GM06990 (cell line): Measurements from ENCODE around the gene PTPRC.

Source experiments
- DNase-seq: peaks from one replicate; pipeline ENCODE4 v3.0.0-alpha.2; 2011; ENCODE audit not compliant: insufficient read length; ENCODE audit errors: extremely low read depth
- H3K27me3 ChIP-seq: replicated peaks from 2 replicates; pipeline ENCODE4 v1.6.0; 2011; ENCODE audit warnings: low read length; ENCODE audit not compliant: control insufficient read depth, insufficient read depth
- H3K36me3 ChIP-seq: 2 replicates; pipeline ENCODE4 v1.5.1; 2011; ENCODE audit warnings: low read length; ENCODE audit not compliant: control insufficient read depth, insufficient read depth
- H3K4me3 ChIP-seq: replicated peaks from 2 replicates; pipeline ENCODE4 v1.5.1; 2011; ENCODE audit warnings: low read depth, mild to moderate bottlenecking, control low read depth, low read length
- TF ChIP-seq, protein P1 (sequence below): IDR thresholded peaks from 2 replicates; pipeline ENCODE4 v1.5.1; 2011; ENCODE audit warnings: low read length, control low read depth, mild to moderate bottlenecking, inconsistent platforms; ENCODE audit not compliant: insufficient read depth, poor library complexity, severe bottlenecking

The PTPRC gene, protein sequence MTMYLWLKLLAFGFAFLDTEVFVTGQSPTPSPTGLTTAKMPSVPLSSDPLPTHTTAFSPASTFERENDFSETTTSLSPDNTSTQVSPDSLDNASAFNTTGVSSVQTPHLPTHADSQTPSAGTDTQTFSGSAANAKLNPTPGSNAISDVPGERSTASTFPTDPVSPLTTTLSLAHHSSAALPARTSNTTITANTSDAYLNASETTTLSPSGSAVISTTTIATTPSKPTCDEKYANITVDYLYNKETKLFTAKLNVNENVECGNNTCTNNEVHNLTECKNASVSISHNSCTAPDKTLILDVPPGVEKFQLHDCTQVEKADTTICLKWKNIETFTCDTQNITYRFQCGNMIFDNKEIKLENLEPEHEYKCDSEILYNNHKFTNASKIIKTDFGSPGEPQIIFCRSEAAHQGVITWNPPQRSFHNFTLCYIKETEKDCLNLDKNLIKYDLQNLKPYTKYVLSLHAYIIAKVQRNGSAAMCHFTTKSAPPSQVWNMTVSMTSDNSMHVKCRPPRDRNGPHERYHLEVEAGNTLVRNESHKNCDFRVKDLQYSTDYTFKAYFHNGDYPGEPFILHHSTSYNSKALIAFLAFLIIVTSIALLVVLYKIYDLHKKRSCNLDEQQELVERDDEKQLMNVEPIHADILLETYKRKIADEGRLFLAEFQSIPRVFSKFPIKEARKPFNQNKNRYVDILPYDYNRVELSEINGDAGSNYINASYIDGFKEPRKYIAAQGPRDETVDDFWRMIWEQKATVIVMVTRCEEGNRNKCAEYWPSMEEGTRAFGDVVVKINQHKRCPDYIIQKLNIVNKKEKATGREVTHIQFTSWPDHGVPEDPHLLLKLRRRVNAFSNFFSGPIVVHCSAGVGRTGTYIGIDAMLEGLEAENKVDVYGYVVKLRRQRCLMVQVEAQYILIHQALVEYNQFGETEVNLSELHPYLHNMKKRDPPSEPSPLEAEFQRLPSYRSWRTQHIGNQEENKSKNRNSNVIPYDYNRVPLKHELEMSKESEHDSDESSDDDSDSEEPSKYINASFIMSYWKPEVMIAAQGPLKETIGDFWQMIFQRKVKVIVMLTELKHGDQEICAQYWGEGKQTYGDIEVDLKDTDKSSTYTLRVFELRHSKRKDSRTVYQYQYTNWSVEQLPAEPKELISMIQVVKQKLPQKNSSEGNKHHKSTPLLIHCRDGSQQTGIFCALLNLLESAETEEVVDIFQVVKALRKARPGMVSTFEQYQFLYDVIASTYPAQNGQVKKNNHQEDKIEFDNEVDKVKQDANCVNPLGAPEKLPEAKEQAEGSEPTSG (N-terminal part only)

DNA sequence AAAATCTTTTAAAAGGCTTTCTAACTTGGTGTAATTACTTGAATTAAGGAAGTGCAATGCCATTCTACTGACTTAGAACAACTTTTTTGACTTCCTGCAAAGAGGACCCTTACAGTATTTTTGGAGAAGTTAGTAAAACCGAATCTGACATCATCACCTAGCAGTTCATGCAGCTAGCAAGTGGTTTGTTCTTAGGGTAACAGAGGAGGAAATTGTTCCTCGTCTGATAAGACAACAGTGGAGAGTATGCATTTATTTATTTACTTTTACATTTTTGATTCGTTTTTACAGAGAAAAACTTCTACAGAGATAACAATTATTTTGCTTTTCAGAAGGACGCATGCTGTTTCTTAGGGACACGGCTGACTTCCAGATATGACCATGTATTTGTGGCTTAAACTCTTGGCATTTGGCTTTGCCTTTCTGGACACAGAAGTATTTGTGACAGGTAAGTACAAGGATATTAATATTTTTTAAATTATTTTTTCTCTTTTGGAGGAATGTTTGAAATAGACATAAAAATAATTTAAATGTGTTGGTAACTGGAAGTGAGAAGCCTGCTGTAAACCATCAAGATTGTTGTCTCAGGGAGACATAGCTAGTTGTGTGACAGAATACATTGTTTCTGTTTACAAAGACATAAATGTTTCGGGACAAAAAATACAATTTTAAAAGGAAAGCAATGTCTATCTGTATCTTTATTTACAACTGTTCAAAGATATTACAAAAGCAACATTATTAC lies at the start of gene PTPRC:
Gene PTPRC, plus strand, starts transcription at position 147 of the 742 bp plus-strand sequence. Its CDS starts 229 bp downstream, at position 376.
- Histone ChIP-seq H3K36me3 (no peaks in the 10 kb centered on the region), H3K27me3 (no peaks in the 10 kb centered on the region), H3K4me3 (peak within 1 kb of the TSS; percentile 80)
- peak; percentile 71 for DNase-seq
- TF ChIP-seq, protein P1, sequence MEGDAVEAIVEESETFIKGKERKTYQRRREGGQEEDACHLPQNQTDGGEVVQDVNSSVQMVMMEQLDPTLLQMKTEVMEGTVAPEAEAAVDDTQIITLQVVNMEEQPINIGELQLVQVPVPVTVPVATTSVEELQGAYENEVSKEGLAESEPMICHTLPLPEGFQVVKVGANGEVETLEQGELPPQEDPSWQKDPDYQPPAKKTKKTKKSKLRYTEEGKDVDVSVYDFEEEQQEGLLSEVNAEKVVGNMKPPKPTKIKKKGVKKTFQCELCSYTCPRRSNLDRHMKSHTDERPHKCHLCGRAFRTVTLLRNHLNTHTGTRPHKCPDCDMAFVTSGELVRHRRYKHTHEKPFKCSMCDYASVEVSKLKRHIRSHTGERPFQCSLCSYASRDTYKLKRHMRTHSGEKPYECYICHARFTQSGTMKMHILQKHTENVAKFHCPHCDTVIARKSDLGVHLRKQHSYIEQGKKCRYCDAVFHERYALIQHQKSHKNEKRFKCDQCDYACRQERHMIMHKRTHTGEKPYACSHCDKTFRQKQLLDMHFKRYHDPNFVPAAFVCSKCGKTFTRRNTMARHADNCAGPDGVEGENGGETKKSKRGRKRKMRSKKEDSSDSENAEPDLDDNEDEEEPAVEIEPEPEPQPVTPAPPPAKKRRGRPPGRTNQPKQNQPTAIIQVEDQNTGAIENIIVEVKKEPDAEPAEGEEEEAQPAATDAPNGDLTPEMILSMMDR = no peak

DNA sequence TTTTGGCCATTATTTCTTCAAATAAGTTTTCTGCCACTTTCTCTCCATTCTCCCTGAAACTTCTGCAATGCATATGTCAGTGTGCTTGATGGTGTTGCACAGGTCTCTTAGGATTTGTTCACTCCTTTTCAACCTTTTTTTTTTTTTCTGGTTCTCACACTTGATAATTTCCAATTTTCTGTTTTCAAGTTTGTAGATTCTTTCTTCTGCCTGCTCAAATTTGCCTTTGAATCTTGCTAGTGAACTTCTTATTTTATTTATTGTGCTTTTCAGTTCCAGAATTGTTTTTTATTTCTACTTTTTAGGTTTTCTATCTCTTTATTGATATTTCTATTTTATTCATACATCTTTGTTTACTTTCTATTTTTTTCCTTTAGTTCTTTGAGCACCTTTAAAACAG lies 48.4 kb upstream of the PTPRC start:
- Histone ChIP-seq H3K4me3 (no peak overlapping the region), H3K36me3 (no peaks in the 10 kb centered on the region), H3K27me3 (no peaks in the 10 kb centered on the region)
- no peak for DNase-seq
- TF ChIP-seq, protein P1 = no peak

DNA sequence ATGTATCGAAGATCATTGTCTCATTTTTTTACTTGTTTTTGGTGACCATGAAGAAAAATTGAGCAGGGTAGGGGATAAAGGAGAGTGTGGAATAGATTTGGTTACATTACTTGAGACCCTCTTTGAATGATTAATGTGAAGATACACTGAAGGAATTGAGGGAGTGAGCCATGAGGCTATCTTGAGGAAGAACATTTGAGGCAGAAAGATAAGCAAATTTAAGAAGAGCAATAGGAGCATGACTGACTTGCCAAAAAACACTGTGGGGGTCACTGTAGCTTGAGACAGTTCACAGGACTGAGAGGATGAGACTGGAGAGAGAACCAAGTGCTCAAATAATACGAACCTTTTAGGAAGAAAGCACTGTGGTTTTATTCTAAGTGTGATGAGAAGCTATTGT lies 43.1 kb upstream of the PTPRC start:
- Histone ChIP-seq H3K36me3 (no peaks in the 10 kb centered on the region), H3K4me3 (no peak overlapping the region), H3K27me3 (no peaks in the 10 kb centered on the region)
- no peak for DNase-seq
- TF ChIP-seq, protein P1 = no peak

DNA sequence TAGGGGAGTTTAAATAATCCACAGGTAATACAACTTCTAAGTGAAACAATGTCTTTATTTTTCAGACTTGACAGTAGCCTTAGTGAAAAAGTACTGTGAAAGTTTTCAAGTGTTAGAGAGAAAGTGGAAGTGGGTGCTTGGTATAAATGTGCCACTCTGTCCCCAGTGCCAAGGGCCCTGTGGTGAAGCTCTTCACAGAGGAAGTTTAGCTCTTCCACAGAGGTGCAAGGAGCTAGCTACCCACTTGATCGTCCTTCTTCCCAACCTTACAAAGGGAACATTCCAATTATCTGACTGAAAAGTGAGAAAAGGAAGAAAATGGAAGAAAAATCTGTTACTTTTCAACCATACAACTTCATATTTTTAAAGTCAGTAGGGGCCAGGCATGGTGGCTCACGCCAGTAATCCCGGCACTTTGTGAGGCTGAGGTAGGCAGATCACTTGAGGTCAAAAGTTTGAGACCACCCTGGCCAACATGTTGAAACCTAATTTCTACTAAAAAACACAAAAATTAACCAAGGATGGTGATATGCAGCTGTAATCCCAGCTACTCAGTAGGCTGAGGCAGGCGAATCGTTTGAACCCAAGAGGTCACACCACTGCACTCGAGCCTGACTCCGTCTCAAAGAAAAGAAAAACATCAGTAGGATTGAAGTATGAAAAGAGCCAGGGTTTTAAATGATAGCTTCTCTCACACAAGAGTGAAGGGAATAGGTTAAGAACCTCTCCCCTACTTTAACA lies 41.0 kb upstream of the PTPRC start:
- no peaks in the 10 kb centered on the region for H3K36me3 ChIP-seq
- H3K4me3 ChIP-seq = peak overlapping the region; percentile 53
- no peaks in the 10 kb centered on the region for H3K27me3 ChIP-seq
- no peak for DNase-seq
- TF ChIP-seq, protein P1 = no peak
